Coronary artery (tissue), 2 donors: Measurements from ENCODE around the gene TRAPPC12.
"Not testable (repeated sequence)": the region's sequence is repeated elsewhere in the genome, so short reads cannot be mapped to it uniquely, and the experiment has no call there.

ENCODE experiments used
- DNase-seq: peaks from one replicate; pipeline ENCODE4 v3.0.0-alpha.2; 2017; ENCODE audit warnings: low spot score
- H3K27ac ChIP-seq, 2 donors: fragments of 200-600 bp; sonication (generic); one replicate each; pipeline ENCODE4 v1.5.1; 2016 to 2019
- H3K4me3 ChIP-seq: fragments of 200-600 bp; sonication (generic); 2 replicates; pipeline ENCODE4 v1.5.1; 2016; ENCODE audit warnings: mild to moderate bottlenecking, moderate library complexity
- TF ChIP-seq, protein P1 (sequence below): fragments of 200-600 bp; sonication (generic); IDR thresholded peaks from one replicate; pipeline ENCODE4 v1.5.1; 2019; ENCODE audit warnings: antibody characterized with exemption

The TRAPPC12 gene

DNA sequence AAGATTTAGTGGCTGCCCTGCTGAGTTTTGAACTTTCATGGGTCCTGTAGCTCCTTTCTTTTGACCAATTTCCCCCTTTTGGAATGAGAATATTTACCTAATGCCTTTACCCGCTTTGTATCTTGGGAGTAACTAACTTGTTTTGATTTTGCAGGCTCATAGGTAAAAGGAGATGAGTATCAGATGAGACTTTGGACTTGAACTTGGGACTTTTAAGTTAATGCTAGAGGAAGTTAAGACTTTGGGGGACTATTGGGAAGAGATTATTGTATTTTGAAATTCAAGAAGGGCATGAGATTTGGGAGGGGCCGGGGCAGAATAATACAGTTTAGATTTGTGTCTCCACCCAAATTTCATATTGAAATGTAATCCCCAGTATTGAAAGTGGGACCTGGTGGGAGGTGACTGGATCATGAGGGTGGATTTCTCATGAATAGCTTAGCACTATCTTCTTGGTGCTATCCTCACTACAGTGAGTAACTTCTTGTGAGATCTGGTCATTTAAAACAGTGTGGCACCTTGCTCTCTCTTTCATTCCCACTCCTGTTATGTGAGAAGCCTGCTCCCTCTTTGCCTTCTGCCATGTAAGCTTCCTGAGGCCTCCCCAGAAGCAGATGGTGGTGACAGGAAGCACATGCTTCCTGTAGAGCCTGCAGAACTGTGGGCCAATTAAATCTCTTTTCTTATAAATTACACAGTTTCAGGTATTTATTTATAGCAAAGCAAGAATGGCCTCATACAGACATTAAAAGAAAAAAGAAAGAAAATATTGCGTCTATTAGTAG, 133.7 kb downstream of the TRAPPC12 start:
- Histone ChIP-seq H3K4me3 (no peak overlapping the region), H3K27ac (no peak overlapping the region)
- DNase-seq, result peak; percentile 8
- TF ChIP-seq, protein P1, sequence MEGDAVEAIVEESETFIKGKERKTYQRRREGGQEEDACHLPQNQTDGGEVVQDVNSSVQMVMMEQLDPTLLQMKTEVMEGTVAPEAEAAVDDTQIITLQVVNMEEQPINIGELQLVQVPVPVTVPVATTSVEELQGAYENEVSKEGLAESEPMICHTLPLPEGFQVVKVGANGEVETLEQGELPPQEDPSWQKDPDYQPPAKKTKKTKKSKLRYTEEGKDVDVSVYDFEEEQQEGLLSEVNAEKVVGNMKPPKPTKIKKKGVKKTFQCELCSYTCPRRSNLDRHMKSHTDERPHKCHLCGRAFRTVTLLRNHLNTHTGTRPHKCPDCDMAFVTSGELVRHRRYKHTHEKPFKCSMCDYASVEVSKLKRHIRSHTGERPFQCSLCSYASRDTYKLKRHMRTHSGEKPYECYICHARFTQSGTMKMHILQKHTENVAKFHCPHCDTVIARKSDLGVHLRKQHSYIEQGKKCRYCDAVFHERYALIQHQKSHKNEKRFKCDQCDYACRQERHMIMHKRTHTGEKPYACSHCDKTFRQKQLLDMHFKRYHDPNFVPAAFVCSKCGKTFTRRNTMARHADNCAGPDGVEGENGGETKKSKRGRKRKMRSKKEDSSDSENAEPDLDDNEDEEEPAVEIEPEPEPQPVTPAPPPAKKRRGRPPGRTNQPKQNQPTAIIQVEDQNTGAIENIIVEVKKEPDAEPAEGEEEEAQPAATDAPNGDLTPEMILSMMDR, result no peak

- not testable (repeated sequence) for DNase-seq, H3K4me3 ChIP-seq
Measured at GRCh38 chr2:3515438-3515837, 135.9 kb downstream of the TRAPPC12 start.

DNA sequence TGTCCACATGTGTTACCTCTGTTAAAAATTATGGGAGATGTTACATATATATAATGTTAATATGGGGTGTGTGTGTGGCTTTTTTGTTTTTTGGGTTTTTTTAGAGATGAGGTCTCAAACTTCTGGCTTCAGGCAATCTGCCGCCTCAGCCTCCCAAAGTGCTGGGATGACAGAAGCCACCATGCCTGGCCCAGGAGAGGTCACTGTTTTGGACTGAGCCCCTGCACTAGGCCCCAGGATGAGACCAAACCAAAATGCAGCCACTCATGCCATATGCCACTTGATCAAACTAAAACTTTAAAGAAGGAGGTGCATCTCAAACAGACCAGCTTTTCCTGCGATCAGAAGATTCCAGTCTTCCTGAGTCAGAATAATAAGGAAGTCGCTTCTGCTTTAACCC, 137.3 kb downstream of the TRAPPC12 start:
- Histone ChIP-seq H3K27ac (no peak overlapping the region), H3K4me3 (no peak overlapping the region)
- peak; percentile 36 for DNase-seq
- TF ChIP-seq, protein P1, result no peak

More at GRCh38 chr2:3515438-3515837, 135.9 kb downstream of the TRAPPC12 start:
- not testable (repeated sequence) for H3K27ac ChIP-seq

DNA sequence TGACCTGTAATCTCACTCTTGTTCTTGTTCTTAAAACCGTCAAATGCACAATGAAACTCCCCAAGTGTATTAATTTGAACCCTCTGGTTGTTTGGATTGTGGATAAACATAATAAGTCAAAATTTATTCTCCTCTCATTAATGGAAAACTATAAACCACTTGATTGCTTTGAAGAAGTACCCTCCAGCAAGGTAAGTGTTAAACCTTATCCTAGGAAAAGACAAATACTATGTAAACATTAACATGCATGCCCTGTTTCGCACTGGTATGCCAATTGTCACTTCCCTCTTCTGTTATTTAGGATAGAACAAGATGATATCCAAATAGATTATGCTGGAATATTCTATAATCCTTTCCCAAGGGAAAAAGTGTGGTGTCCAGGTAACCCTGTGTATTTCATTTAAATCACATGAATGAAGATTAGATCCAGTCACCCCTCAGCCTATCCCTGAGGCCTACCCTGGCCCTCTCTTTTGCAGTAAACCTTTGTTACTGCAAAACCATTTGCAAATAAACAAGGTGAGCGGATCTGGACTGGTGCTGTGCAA, 138.5 kb downstream of the TRAPPC12 start:
- no peak for DNase-seq
- Histone ChIP-seq H3K4me3 (peak overlapping the region; percentile 95), H3K27ac (peak overlapping the region; percentile 99 to 100)
- TF ChIP-seq, protein P1, result no peak

- TF ChIP-seq, protein P1, result no peak
- Histone ChIP-seq H3K4me3 (peak overlapping the region; percentile 95), H3K27ac (peak overlapping the region; percentile 99 to 100)
- DNase-seq, result peak; percentile 98
Measured at GRCh38 chr2:3518496-3519254, 139.2 kb downstream of the TRAPPC12 start.

DNA sequence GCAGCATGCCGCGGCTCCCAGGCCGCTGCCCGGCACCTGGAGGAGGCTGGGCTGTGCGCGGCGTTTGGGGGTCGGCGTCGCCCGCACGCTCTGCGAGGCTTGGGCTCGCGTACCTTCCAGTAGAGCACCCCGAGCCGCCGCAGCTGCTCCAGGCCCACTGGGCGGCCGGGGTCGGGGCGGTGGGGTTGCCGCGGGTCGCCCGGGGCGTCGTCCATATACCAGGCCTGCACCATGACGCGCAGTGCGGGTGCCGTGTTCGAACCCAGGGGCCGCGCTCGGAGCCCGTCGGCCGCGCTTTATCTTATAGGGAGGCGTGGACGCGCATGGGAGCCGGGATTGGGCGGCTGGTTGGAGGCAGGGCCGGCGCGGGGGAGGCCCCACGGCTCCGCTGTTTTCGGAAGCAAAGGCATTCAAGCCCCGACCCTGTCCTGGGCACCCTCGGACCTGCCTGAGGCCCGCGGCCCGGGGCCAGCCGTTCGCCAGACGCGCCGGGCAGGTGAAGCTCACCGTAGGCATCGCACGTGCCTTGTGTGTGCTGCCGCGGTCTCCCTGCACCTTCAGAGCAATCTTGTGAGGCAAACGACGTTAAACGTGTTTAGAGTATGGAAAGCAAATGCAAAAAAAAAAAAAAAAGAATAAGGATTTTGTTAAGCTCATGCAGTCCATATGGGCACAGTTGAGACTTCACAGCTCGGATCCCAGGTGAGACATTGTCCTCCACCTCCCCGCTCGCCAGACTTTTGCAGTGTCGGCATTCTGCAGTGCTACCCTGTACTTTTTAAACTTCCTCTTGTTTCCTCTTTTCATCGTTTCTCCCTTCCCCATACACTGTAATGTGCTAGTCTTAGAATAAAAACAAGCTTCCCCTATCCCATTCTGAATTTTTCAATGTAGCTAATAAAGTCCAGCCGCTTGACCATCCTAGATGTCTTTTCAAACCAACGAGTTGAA, 140.0 kb downstream of the TRAPPC12 start, which contains the start of gene ADI1:
Gene ADI1 (minus strand): TSS at position 277 of the 951 bp plus-strand sequence. CDS start 44 bp downstream, at position 233.
- peak within 1 kb of the TSS; percentile 95 for H3K4me3 ChIP-seq
- H3K27ac ChIP-seq, result peak within 1 kb of the TSS; percentile 99 to 100
- DNase-seq, result peak; percentile 90
- TF ChIP-seq, protein P1, result no peak
